ENCODE measurements around the gene C1orf53. TPM values are rescaled to one million over a fixed set of nuclear protein-coding genes. Genes with fewer than 3 reads are reported as not detected.

The C1orf53 gene
- total RNA-seq, 3 donors from 2014 or later (not counting 1 experiment from before 2014, with no cell fraction given): not detected

GRCh38 chr1:197884173-197884572, 18.3 kb upstream of the C1orf53 start:
- Mint-ChIP-seq H3K36me3 (no peaks in the 10 kb centered on the region), H3K9me3 (no peaks in the 10 kb centered on the region), H3K27me3 (ENCODE audit: low read depth in 2 of 2) (peaks cover 41 to 51% of the 10 kb centered on the region in 2 donors), H3K27ac (no peak overlapping the region), H3K4me3 (no peak overlapping the region), H3K4me1 (no peaks in the 10 kb centered on the region)
- DNase-seq (no peak), ATAC-seq (no peak)
- Histone ChIP-seq H3K9me3 (ENCODE audit: control insufficient read depth, insufficient read depth, low read length) (no peaks in the 10 kb centered on the region), H3K36me3 (ENCODE audit: control insufficient read depth, insufficient read depth, low read length) (no peaks in the 10 kb centered on the region), H3K27me3 (ENCODE audit: control insufficient read depth, insufficient read depth, low read length) (peaks cover 4% of the 10 kb centered on the region), H3K27ac (ENCODE audit: low read length) (no peak overlapping the region), H3K4me1 (ENCODE audit: control insufficient read depth, insufficient read depth, low read length) (no peaks in the 10 kb centered on the region), H3K4me3 (ENCODE audit: low read length) (no peak overlapping the region)
- WGBS (ENCODE audit: insufficient coverage): 91% methylated on average over 7 of the region's 7 CpGs
- intact Hi-C loops (cut with micrococcal nuclease): no loop called here
- no peak for TF ChIP-seq CTCF (IDR thresholded peaks at IDR 0.05)

- Histone ChIP-seq H3K4me1 (ENCODE audit: control insufficient read depth, insufficient read depth, low read length) (no peaks in the 10 kb centered on the region), H3K4me3 (ENCODE audit: low read length) (no peak overlapping the region), H3K27me3 (ENCODE audit: control insufficient read depth, insufficient read depth, low read length) (peaks cover 25% of the 10 kb centered on the region), H3K27ac (ENCODE audit: low read length) (no peak overlapping the region), H3K36me3 (ENCODE audit: control insufficient read depth, insufficient read depth, low read length) (no peaks in the 10 kb centered on the region), H3K9me3 (ENCODE audit: control insufficient read depth, insufficient read depth, low read length) (no peaks in the 10 kb centered on the region)
- H3K9me3 Mint-ChIP-seq: no peaks in the 10 kb centered on the region
- no peaks in the 10 kb centered on the region for H3K4me1 Mint-ChIP-seq
- intact Hi-C loops (cut with micrococcal nuclease): no loop called here
- H3K27me3 Mint-ChIP-seq (ENCODE audit: low read depth in 2 of 2): peaks cover 38 to 73% of the 10 kb centered on the region in 2 donors
- DNase-seq (no peak), ATAC-seq (no peak)
- no peak overlapping the region for H3K4me3 Mint-ChIP-seq
- H3K36me3 Mint-ChIP-seq: no peaks in the 10 kb centered on the region
- 98% methylated on average over 2 of the region's 2 CpGs for WGBS (ENCODE audit: insufficient coverage)
- TF ChIP-seq CTCF (IDR thresholded peaks at IDR 0.05): no peak
- H3K27ac Mint-ChIP-seq: no peak overlapping the region
Measured at GRCh38 chr1:197890936-197891335, 11.5 kb upstream of the C1orf53 start.

GRCh38 chr1:197892684-197893083, 9.7 kb upstream of the C1orf53 start:
- Mint-ChIP-seq H3K4me3 (no peak overlapping the region), H3K4me1 (no peaks in the 10 kb centered on the region), H3K36me3 (no peaks in the 10 kb centered on the region), H3K27ac (no peak overlapping the region), H3K9me3 (no peaks in the 10 kb centered on the region), H3K27me3 (ENCODE audit: low read depth in 2 of 2) (peaks cover 45 to 87% of the 10 kb centered on the region in 2 donors)
- Histone ChIP-seq H3K27me3 (ENCODE audit: control insufficient read depth, insufficient read depth, low read length) (peaks cover 32% of the 10 kb centered on the region), H3K9me3 (ENCODE audit: control insufficient read depth, insufficient read depth, low read length) (no peaks in the 10 kb centered on the region), H3K27ac (ENCODE audit: low read length) (no peak overlapping the region), H3K4me1 (ENCODE audit: control insufficient read depth, insufficient read depth, low read length) (no peaks in the 10 kb centered on the region), H3K36me3 (ENCODE audit: control insufficient read depth, insufficient read depth, low read length) (no peaks in the 10 kb centered on the region), H3K4me3 (ENCODE audit: low read length) (no peak overlapping the region)
- ATAC-seq (no peak), DNase-seq (no peak)
- intact Hi-C loops (cut with micrococcal nuclease): no loop called here
- no peak for TF ChIP-seq CTCF (IDR thresholded peaks at IDR 0.05)

GRCh38 chr1:197896301-197896700, 6.1 kb upstream of the C1orf53 start:
- WGBS (ENCODE audit: insufficient coverage): 96% methylated on average over 2 of the region's 2 CpGs
- H3K36me3 ChIP-seq (ENCODE audit: control insufficient read depth, insufficient read depth, low read length): no peaks in the 10 kb centered on the region
- H3K4me3 ChIP-seq (ENCODE audit: low read length): no peak overlapping the region
- H3K27ac Mint-ChIP-seq: no peak overlapping the region
- DNase-seq (no peak), ATAC-seq (no peak)
- peaks cover 24% of the 10 kb centered on the region for H3K27me3 ChIP-seq (ENCODE audit: control insufficient read depth, insufficient read depth, low read length)
- no peak for TF ChIP-seq CTCF (IDR thresholded peaks at IDR 0.05)
- H3K9me3 Mint-ChIP-seq: no peaks in the 10 kb centered on the region
- no peaks in the 10 kb centered on the region for H3K9me3 ChIP-seq (ENCODE audit: control insufficient read depth, insufficient read depth, low read length)
- H3K36me3 Mint-ChIP-seq: no peaks in the 10 kb centered on the region
- no peaks in the 10 kb centered on the region for H3K4me1 Mint-ChIP-seq
- no peaks in the 10 kb centered on the region for H3K4me1 ChIP-seq (ENCODE audit: control insufficient read depth, insufficient read depth, low read length)
- H3K27ac ChIP-seq (ENCODE audit: low read length): no peak overlapping the region
- intact Hi-C loops (cut with micrococcal nuclease): no loop called here
- peaks cover 42 to 70% of the 10 kb centered on the region in 2 donors for H3K27me3 Mint-ChIP-seq (ENCODE audit: low read depth in 2 of 2)
- no peak overlapping the region for H3K4me3 Mint-ChIP-seq

Data from natural killer cell (primary cell).